Stimulated activated CD4-positive, alpha-beta T cell treated with anti-CD3 and anti-CD28 coated beads, Interleukin-15, amount 100 ng/mL, for 48 hours (primary cell): ENCODE measurements around the gene MBD2.

ENCODE experiments used
- DNase-seq, 2 donors: peaks; one replicate each; pipeline ENCODE4 v3.0.0-alpha.2; 2020; ENCODE audit warnings: low read depth in 2 of 2

The MBD2 gene

DNA sequence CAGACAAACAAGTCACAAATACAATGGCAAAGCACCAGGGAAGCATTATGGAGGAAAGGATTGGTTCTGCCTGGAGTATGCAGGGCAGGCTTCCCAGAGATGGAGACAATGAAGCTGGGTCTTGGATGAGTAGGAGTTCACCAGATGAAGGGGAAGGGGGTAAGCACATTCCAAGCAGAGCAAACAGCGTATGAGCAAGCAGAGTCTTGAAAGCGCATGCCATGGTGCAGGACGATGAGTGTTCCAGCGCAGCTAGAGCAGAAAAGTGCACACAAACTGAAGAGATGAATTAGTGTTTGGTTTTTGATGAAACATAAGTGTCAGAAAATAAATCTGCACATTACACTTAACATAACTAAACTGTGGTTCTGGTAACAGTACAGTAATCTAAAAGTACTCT lies 21.6 kb downstream of the MBD2 start:
- no peak for DNase-seq

DNA sequence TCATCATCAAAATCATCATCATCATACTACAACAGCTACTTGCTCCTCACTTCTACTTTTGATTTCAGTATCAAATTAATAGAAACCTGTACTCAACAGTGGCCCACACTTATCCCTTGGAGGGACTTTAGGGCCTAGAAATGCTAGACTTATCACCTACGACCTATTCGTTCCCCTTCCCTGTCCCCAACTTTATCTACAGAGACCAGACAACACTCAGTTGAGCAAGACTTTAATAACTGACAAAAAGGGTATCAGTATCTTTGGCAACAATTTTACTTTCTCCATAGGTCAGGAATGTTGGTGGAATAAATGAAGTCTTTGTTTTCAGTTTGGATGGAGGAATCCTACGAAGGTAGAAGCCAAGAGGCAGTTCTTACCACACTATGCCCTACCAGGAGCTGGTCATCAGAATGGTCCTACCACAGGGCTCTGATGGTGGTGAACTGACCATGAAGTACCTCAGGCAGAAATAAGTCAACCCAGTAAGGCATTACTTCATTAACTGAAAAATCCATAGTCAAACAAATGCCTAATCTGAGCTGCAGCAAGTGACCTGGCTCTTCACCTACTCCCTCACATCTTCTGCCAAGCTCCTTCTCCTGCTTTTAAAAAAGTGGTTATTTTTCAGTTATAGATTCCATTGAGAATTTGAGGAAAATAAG lies 26.6 kb downstream of the MBD2 start:
- no peak for DNase-seq

DNA sequence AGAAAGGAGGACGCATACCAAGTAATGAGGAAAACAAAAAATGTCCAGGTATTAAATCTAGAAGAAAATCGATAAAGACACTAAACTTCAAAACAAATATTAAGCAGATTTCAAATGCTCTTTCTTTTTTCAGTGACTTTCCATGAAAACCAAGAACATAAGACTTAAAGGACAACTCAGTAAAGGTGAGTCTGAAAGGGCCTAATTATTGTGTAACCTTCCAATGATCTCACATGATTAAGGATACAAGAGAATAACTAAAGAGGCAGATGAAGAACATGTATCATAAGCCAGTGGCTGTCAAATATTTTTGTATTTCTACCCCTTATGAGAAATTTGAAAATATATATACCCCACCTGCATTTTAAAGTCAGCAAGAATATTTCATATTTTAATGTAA lies 30.7 kb downstream of the MBD2 start:
- DNase-seq: no peak

DNA sequence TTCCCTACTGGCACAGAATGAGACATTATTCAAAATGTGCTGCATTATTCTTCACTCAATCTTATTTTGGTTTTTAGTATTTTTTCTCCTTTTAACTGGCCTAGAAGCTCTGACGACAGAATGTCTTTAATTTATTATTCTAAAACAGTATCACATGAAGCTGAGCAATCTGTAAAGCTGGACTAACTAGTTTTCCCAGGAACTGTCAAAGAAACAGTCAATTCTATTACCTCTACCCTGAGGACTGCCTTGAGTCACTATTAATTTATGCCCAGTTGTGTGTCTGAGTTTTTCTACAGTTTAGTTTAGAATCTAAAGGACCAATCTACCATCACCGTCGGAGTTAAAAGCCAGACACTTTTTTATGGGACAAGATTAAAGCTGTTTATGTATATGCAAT lies 31.6 kb downstream of the MBD2 start:
- DNase-seq: no peak

DNA sequence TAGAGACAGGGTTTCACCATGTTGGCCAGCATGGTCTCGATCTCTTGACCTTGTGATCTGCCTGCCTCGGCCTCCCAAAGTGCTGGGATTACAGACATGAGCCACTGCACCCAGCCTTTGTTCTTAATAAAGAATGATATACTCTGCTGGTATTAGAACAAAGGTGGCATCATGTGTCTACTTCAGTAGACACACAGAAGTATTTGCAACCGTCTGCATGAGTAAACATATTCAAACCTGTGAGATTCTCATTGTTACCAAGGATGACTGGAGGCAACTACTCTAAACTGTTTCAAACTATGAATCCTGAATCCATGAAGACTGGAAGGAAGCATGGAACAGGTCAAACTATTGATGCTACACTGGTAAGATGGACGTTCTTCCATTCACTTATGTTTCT lies 32.1 kb downstream of the MBD2 start:
- no peak for DNase-seq

DNA sequence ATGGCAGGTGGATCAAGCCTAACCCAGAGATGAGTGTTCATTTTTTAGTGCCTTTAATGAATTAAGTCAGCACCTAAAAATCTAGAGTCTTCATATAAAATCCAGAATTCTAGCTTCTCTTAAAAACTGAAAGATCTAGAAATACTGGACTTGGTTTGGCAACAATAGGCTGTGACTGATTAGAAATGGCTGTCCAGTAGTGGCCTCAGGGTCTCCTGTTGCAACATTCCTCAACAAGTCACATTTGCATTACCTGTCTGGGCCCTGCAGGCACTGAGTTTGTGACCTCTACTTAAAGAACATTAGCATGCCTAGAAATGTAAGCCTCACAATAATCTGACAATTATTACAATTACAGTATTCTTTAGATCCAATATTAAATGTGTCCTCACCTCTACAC lies 33.1 kb downstream of the MBD2 start:
- no peak for DNase-seq

DNA sequence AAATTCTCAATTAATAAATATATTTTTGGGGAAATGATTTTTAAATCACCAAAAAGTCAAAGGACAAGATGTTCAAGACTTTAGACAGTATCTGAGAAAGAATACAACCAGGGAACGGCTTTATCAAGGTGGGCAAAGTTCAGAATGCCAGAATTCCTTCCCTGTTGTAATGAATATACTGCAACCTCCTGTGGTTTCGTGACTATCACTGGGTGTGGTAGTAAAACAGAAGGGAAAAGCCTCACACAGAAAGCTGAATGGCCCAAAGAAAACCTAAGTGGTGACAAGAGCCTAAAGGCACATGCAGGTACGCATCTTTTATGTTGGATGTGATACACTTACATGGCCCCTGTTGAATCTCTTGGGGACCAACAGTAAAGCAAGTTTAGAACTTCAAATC lies 37.1 kb downstream of the MBD2 start:
- no peak for DNase-seq

DNA sequence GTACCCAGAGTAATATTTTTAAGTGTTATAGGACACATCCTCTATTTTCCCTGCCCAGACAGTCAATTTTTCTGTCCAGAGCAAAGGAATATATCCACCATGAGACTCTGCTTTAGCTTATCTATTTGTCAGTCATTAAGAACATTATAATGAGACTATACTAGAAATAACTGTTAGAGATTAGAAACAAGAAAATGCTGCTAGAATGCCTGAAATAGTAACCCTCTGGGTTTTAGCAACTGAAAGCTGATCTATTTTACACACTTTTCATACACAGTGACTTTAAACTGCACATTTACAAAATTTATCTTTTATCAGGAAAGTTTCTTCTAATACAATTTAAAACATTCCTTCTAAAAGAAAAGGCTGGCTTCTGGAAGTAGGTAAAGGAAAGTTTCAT lies 39.6 kb downstream of the MBD2 start:
- no peak for DNase-seq

DNA sequence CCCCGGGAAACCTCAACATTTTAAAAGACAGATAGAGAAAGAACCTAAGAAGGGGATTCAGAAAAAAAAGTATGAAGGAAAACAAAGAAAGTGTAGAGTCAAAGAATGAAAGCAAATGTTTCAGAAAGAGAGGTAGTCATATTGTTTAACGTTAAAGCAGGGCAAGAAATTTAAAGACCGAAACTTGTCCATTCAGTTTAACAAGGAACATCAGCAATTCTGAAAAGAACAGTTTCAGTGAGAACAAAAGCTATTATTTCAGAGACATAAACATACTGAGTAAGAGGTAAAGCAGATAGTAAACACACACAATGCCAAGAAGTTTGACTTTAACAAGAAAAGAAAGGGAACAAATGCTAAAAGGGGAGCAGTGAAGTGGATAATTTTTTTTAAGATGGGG lies 41.1 kb downstream of the MBD2 start:
- DNase-seq: no peak

DNA sequence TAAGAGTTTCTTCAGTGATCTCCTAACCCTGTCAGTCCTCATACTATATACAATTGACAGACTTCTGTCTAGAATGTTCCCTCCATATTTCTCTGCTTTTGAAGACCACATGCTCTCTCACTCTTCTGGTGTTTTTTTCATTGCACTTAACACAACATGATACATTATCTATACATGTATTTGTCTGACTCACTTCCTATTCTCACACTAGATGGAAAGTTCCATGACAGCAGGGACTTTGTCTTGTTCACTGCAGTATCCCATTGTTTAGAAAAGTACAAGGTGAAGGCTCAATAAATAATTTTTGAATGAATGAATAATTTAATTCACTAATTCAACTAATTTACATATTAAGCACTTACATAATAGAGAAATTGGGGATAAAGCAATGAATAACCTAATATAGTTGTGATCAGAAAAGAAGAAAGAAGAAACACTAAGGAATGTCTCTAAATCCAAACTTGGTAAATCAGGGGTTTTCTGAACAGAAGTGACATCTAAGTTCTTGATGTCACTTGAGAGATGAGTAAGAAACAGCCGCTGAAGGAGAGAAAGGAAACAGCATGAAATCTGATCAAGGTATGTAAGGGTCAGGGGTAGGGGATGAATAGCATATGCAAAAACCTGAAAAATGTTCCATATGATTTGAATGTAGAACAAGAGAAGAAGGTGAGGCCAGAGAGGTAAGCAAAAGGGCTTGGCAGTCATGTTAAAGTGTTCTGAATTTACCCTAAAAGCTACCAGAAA lies 42.4 kb downstream of the MBD2 start:
- no peak for DNase-seq

DNA sequence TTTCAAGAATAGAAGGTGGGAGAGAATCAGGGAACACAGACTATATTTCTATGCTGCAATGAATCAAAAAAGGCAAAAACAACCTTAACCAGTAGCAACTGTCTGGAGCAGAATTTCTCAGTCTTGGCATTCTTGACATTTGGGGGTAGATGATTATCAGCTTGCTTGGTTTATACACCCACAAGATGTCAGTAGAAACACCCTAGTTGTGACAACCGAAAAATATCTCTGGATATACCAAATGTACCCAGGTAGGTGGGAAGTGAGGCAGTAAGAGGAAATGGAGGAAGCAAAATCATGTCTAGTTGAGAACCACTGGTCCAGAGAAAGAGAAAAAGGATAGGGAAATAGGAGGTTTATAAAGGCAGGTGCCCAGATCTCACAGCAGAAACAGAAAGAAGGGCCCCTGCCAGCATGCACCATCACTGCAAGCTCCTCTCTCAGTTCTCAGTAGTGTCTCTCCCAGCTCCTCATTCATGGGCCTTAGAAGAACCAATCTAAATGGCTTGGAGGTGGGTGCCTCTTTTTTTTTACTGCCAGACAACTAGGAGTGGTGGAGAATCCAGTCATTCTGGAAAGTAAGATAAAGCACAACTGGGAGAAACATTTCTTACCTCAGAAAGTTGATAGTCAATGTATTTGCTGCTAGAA lies 50.4 kb downstream of the MBD2 start:
- DNase-seq: no peak

DNA sequence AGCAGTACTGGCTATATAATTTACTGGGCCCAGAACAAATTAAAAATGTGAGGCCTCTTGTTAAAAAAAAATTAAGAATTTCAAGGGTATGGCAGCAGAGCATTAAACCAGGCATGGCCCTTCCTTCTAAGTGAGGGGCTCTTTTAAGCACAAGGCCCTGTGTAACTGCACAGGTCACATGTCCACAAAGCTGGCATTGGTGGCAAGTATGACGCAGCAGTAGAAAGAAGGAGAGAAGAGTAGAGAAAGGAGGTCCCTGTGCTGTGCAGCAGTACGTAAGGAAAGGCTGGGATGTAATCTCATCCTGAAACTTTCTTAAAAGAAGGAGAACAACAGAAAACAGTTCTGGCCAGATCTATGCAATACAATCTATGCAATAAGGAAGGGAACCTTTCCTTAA lies 51.2 kb downstream of the MBD2 start:
- no peak for DNase-seq

DNA sequence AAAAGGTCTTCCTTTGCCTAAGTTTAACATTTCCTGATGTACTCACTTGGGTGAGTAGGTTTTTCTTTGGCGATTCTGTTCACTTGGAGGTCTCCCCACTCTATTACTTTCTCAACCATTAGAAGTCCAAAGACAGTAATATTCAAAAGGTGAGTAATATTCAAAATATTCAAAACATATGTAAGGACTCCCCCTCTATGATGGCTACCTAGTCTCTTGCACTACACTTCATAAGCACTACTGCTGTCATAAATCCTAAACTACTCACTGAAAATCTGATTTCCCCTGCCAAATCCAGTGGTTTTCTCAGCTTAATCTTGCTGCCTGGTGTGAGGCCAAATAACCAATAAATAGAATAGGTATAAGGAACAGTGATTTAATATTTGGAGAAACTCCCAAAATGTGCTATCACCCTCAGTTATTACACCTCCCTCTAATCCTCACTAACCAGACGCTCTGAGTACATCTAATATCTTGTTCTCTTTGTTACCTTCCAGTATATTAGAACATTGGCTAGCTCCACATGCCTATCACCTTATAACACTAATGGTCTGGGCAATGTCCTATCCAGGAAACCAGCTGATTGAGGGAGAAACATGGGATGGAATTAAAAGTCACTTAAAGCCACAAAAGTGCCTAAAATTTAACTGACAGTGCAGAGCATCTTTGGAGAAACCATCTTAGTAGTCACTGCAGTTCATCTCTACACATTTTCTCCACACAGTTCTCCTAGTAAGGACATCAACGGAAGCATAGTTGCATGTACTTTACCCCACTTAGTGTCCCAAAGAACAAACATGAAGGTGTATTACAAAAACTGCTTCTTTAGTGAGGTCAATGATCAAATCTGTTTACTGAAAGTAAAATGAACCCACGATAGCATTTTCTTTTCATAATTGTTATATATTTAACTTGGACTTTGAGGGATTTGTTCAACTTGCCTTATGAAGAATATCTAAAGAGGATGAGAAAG lies 54.8 kb downstream of the MBD2 start:
- DNase-seq: no peak

DNA sequence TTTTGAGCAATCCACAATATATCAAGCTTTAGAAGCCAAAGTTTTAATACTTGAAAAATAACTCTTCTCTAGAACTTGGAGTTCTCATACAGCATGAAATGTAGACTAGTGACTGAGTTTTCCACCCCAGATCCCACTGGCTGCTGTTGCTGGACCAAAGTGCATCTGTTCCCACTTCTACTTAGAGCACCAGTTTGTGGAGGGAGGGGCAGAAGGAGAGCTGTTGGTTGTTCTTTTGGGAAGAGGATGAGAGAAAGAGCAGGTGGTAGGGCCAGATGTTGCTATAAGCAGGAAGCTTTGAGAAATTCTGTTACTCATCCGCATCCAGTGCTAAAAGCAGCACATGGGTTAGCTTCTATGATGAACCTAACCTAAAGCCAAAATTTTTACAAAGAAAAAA lies 59.0 kb downstream of the MBD2 start:
- no peak for DNase-seq

DNA sequence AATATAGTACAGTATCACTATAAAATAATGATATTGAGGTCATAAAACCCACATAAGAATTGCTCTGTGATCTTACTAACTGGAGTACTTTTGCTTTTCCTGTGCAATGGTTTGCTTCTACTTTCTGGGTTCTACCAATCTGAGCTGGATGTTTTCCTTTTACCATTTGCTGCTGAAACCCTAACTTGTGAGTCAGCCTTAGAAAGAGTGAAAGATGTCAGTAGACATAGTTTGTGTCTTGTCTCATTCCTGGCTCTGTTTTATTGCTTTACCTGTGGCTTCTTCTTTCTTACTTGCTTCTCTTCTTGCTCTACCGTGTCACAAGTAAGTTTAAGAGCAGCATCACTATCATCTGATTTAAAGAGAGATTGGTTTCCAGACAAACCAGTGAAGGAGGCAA lies 61.0 kb downstream of the MBD2 start:
- DNase-seq: no peak

DNA sequence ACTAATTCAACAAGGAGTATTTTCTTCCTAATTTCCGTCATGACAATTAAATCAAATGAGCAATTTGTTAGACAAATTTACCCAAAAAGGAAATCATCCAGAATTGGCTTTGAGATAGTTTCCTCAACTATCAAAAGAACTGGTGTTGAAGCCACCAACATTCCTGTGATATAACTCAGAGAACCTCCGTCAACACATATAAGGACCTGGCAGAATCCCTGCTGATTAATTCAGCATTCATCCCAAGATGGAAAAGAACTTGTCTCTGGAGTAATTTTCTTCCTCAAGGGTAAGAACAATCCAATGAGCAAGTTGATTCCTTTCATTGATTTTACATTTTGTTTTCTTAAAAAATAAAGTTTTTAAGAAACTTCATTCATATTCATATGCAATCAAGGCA lies 62.0 kb downstream of the MBD2 start:
- no peak for DNase-seq

DNA sequence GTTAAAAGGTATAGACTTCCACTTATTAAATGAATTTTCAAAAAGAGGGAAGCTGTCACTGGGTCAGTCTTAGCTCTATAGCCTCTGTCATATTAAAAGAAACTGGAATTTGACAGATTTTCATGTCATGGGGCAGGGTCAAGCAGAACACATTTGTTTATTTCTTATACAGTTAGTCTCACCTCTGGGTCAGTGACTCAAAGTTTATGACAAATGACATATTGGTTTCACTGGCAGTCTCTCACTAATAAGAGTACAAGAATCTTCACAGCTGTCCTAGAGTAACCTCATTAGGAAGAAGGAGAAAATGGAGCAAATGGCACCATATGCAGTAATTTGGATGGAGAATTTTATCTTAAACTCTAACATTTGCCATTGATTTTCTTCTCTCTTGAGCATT lies 63.2 kb downstream of the MBD2 start:
- no peak for DNase-seq

DNA sequence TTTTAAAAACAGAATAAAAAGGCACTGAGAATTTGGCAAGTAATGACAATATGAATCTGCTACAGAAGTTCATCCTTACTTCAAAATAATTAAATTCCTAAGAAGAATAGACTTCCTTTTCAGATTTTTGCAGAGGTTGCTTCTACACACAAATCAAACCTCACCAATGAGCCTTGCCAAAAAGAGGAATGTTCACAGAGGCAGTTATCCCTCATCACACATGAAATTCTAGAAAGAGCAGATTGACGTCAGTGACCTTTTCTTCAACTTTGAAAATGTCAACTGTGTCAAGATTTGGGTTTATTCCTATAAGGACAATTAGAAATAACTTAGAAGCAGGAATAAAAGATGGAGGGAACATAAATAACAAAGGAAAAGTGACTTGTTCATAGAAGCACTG lies 64.6 kb downstream of the MBD2 start:
- no peak for DNase-seq

DNA sequence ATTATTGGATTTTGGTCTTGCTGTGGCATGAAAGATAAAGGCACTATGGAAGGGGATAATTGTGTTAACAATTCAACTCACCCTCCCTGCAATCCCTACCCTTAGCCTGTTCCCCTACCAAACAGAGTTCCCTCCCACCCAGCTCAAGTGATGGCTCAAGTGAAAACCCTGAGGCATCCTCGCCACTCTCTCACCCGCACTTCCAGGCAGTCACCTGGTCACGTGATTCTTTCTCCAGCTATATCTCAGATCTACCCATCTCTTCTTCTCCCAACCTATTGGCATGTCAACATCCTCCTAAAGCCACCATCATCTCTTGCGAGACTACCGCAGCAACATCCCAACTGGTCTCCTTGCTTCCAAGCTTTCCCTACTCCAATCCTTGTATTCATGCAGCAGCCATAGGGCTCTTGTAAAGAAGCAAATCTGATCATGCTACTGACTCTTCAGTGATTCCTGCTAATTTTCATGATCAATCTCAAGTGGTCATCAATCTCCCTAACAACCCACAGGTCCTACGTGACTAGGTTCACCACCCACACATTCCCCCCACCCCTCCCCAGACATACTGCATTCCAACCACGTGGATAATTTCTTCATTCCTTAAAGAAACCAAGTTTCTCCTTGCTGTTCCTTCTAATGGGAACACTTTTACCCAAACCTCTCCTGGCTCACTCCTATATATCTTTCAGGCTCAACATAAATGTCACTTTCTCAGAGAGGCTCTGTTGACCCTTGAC lies 66.7 kb downstream of the MBD2 start:
- DNase-seq: no peak

DNA sequence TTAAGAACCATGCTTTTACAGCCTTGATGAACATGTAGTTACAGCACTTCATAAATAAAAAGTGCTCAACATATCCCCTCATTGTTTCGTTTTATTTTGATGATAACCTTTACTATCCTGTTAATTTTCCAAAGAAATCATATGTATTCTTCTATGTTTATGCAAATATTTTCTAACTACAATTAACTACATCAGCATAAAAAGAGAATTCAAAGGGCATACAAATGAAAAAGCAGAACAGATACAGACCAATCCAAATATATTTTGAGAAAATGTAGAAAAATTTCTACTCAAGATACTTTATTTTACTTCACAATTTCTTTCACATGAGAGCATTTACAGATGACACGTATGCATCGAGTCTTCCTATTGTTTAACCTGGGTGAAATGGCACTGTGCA lies 69.1 kb downstream of the MBD2 start:
- no peak for DNase-seq

DNA sequence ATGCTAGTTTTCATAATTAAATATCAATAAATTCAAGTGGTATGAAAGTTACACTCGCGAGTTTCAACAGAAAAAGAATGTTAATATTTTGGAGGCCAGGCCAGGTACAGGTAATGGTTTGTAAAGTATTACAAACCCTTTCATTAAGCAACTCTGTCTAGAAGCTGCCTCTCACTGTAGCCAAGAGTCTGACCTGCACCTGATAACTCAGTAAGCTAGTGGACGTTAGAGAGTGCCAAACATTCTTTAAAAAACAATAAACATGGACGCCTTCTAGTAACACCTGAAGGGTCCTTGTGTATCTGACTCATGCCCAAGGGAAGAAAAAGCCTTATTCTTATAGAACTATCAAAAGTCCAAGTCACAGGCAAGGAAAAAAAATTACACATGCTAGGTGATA lies 70.2 kb downstream of the MBD2 start:
- no peak for DNase-seq
